HS-27A (cell line): ENCODE measurements around the gene TEAD3.

Experiments
- DNase-seq: peaks from one replicate; pipeline ENCODE4 v3.0.0-alpha.2; 2012; ENCODE audit warnings: low read depth, missing footprints

The TEAD3 gene

DNA sequence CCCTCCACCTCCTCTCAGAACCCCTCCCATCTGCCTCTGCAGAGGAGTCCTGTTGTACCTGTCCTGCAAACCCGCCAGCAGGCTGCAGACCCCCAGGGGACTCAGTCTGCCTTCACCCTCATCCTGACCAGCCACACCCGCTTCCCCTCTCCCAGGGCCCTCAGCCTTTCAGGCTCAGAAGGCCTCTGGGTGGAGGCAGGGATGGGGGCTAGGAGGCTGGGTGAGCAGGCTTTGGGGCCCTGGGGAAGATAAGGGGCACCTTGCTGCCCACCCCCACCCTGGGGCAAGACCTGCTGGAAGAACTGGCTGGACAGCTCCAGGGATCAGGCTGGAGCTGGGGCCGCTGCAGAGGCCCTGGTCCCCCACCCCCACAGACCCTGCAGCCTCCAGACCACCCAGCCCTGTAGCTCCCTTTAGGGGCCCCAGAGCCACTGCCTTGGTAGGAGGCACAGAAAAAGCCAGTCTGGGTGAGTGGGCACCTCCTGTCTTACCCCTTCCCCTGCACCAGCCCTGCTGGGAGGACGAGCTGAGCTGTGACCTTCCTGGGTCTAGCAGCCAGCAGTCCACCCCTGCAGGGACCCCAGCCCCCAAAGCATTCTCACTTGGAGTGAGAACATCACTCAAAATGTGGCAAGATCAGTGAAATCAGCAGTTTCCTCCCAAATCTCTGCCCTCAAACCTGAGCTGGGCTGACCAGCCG is 5.2 kb downstream of the TEAD3 start:
- no peak for DNase-seq

DNA sequence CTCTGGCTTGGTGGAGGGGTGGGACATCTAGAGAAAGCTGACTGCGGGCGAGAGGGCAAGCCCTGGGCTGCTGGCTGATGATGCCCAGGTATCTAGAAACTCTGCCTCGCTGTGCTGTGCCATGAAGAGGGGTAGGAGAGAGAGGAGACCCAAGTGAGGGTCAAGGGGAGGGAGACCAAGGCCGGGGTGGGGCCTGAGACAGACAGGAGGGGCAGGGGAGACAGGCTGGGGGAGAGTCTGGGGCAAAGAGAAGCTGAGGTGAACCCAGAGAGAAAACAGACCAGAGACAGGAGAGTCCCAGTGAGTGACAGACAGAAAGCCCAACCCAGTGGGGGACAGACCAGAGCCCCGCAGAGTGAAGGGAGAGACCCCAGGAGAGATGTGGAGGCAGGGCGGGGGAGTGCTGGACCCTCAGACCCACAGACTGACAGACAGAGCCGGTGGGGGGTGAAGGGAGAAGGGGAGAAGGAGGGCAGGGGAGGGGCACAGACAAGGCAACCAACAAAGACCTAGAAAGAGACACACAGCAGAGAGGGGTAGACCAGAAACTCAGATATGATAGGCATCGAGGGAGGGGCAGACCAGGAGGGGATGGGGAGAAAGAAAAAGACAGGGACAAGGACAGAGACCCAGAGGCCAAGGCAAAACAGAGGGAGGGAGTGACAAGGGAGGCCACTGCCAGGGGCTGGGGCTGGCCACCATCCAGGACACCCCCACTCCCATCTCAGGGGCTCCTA is 5.9 kb downstream of the TEAD3 start:
- no peak for DNase-seq

DNA sequence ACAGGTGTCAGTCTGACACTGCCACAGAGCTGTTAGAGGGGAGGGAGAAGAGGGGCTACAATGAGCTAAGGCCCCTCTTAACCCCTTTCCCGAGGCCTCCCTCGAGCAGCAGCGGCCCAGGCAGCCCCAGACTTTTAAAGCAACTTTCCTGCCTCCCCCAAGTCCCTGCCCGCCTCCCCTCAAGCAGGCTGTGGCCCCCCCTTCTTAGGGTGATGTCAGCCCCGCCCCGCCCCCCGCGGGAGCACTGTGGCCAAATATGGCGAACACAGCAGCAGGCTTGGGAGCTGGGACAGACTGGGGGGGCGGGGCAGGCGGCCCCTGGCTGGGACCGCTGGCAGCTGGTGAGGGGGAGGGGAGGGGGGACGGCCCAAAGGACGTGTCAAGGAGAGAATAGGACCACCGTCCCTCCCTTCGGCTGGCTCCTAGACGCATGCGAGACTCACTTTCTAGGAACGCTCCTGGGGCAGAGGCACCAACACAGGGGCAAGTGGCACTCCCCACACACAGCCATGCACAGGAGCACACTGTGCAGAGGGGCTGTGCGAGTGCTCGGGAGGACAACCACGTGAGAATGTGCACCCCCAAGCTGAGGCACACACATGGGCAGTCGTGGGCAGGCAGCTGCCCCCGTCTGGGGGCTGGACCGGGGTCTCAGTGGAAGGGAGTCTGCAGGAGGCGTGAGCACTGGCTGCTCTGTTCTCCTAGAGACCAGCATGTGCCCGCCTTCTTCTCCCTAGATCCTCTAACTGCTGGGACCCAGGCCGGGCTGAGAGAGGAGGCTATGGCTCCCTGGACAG is 6.7 kb downstream of the TEAD3 start:
- DNase-seq, result no peak

DNA sequence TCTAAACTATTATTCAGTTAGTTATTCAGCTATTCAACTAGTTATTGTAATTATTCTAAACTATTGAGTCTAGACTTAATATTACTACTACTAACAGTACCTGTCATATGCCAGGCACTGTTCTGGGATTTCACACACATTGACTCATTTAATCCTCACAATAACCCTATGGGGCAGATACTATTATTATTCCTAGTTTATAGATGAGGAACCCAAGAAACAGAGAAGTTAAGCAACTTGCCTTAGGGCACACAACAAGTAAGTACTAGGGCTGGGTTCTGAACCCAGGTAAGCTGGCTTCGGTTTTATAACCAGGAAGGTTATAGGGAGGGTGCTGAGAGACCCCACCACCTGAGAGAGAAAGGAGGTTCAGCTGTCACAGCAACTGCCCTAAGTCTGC is 7.8 kb downstream of the TEAD3 start:
- no peak for DNase-seq

GRCh38 chr6:35488517-35488862 is 8.4 kb downstream of the TEAD3 start:
- no peak for DNase-seq

DNA sequence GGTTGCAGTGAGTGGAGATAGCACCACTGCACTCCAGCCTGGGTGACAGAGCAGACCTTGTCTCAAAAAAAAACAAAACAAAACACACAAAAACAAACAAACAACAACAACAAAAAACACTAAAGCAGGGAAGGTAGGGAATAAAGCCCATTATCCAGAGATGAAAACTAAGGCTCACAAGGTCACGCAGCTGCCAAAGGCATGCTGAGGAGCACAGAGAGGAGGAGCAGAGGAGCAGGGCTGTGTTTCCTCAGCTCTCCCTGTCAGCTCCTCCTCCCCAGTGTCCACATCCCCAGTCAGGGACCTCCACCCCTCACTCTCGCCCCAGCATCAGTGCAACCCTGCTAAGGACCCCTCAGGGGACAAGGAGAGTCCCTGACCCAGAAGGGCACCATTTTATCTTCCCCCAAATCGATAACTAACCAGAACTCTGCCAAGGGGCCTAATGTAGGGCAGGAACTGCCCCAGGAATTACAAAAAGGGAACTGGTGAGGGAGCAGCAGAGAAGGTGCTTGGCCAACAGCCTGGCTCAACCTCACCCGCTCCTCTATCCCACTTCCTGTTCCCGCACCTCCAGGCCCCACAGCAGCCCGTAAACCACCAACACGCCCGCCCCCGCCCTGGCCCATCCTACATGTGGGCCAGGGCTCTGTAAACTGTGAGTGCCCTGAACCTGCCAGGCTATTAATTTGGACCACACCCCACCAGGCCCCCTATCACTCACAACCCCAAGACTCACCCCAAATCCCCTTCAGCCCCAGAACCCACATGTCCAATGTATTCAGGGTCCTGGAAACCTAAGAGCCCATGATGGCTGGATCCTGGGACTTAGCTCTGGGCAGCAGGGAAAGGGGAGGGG is 9.0 kb downstream of the TEAD3 start:
- DNase-seq, result no peak

DNA sequence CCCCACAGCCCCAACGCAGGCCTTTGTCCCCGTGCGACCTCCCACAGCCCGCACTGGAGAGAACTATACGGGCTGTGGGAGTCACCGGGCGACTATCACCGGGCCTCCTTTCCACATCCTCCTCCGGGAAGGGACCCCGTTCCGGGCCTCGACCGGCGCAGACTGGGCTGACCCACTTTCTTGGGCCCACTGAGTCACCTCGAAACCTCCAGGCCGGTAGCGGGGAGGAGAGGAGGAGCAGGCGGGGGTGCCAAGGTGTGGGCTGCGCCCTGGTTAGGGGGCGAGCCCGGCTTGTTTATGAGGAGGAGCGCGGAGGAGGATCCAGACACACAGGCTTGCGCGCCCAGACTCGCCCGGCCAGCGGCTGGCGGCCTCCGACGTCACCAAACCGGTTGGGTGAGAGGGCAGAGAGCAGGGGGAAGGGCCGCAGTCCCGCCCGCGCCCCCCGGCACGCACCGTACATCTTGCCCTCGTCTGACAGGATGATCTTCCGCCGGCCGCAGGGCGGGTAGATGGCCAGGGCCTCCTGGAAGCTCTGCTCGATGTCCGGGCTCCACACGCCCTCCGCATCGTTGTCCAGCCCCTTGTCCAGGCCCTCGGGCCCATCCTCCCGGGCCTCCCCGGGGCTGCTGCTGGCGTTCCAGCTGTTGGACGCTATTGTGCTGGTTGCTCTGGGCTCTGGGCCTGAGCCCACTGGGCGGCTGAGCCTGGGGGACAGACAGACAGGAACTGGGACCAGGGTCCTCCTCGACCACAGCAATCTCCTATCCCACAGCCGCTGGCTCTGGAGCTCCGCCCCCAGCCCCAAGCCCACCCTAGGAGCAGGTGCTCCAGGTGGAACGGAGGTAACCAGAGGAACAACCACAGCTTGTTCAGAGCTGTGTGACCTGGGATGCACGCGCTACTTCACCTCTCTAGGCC is 10.6 kb downstream of the TEAD3 start:
- DNase-seq, result no peak

- DNase-seq, result peak; percentile 94
These were observed 11.4 kb downstream of the TEAD3 start for GRCh38 chr6:35485402-35485877.

DNA sequence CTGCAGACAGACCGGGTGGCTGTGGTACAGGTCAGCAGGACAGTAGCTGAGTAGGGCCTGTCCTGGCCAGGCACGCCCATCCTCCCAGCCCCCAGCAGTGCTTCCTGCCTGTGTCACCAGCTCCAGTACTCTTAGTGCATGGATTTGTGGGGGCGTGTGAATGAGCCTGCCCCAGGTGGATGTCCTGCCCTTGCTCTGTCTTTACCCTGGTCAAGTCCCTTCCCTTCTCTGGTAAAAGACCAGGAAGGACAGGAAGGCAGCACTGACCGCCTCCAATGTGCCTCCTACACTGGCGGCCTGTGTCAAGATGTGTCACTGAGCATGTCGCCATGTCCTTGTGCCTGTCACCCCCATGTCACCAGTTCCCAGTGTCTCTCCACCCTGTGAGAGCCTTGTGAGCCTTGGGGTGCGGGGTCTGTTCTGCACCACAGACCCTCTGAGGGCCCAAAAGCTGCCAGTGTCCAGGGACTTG is 11.9 kb downstream of the TEAD3 start:
- DNase-seq, result no peak

GRCh38 chr6:35483893-35484645 is 12.8 kb downstream of the TEAD3 start:
- DNase-seq, result no peak

GRCh38 chr6:35483490-35483889 is 13.4 kb downstream of the TEAD3 start:
- no peak for DNase-seq

- no peak for DNase-seq
These were observed 13.8 kb downstream of the TEAD3 start for GRCh38 chr6:35483062-35483461.

GRCh38 chr6:35481226-35481625 is 15.7 kb downstream of the TEAD3 start:
- DNase-seq, result no peak

GRCh38 chr6:35480176-35480575 is 16.7 kb downstream of the TEAD3 start:
- no peak for DNase-seq

DNA sequence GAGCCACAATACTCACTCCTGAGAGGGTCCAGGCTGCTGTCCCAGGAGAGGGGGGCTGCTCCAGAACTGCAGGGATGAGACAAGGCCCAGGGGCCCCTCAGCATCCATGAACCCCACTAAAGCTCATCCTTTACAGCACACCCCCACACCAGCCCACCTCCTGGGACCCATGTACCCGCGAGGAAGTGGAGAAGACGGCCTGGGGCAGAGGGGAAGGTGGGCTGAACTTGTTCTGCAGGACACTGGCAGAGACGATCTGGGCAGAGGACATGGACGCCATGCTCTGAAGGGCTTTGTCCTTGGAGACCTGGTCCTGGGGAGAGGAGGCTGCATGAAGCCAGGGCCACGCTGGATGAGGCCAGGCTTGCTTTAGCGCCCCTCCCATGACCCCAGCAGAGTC is 18.6 kb downstream of the TEAD3 start:
- no peak for DNase-seq

GRCh38 chr6:35477551-35478179 is 19.2 kb downstream of the TEAD3 start:
- DNase-seq, result no peak

- no peak for DNase-seq
These were observed 19.9 kb downstream of the TEAD3 start for GRCh38 chr6:35477028-35477427.

DNA sequence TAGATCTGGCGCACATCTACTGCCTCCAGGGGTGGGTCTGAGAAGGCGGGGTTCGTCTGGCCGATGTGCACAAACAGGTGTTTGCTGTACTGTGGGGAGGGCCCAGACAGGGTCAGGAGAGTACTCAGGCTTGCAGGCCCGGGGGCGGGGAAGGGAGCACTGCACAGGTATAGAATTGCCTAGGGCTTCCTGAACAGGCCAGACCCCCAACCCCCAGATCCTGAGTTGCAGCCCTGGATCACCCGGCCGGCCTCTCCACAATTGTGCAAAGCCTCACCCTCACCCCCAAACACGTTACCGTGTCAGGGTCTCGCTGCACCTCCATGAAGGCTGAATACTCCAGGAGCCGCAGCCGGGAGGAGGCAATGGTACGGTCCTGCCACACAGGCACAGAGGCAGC is 20.9 kb downstream of the TEAD3 start:
- DNase-seq, result no peak

GRCh38 chr6:35475573-35475972 is 21.3 kb downstream of the TEAD3 start:
- no peak for DNase-seq
